ENCODE measurements around the gene NRXN2. TPM values are rescaled to one million over a fixed set of nuclear protein-coding genes. Genes with fewer than 3 reads are reported as not detected.
A peak's percentile ranks its signal among the peaks of the same experiment; 100 is the strongest.

NRXN2 gene
- polyA plus RNA-seq, 1 of the 3 experiments (the other 2 are of a cell fraction): 0.15 TPM

DNA sequence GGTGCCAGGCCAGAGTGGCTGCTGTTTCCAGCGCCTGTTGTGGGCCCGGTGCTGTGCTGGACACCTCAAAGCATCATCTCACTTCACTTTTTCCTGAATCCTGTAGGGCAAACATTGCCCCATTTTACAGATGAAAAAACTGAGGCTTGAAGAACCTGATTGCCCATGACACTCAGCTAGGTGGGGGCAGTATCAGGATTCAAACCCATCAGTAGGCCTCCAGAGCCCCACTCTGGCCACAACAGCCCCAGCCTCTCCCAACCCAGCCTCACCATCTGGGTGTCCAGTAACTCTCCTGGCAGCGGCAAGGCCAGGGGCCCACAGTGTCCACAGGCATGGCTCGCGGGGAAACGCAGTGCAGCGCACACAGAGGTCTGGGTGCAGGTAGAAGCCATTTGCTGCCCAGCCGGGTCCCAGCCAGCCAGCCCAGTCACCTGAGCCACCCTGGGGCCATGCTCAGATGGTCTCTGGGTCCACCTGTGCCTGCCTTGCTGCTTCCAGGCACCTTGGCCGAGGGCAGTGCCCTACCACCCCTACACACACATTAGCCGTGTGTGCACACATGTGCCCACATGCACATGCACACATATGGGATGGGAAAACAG is 120.4 kb downstream of the NRXN2 start:
- POLR2A ChIA-PET: no interaction called here

DNA sequence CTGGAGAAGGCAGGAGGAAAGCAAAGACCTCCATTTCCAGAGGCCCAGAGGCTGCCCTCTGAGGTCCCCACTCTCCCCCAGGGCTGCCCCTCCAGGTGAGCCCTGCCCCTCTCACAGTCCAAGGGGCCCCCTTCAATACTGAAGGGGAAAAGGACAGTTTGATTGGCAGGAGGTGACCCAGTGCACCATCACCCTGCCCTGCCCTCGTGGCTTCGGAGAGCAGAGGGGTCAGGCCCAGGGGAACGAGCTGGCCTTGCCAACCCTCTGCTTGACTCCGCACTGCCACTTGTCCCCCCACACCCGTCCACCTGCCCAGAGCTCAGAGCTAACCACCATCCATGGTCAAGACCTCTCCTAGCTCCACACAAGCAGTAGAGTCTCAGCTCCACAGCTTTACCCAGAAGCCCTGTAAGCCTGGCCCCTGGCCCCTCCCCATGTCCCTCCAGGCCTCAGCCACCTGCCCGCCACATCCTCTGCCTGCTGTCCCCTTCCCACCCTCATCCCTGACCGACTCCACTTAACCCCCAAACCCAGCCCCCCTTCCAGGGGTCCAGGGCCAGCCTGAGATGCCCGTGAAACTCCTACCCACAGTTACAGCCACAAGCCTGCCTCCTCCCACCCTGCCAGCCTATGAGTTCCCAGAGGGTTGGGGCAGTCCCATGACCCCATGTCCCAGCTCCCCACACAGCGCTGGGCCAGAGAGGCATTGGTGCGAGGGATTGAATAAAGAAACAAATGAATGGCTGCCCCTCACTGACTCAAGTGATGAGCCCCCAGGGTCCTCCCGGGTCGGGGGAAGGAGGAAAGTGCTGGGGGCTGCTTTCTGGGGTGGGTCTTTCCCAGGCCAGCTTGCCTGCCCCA is 121.2 kb downstream of the NRXN2 start:
- peak; percentile 41 for DNase-seq
- no peaks in the 10 kb centered on the region for H3K36me3 ChIP-seq (replicated peaks in 1 of 2; ENCODE audit: control insufficient read depth in 1 of 2, insufficient read depth in 2 of 2, low read length in 1 of 2)
- H3K4me3 ChIP-seq (ENCODE audit: low read depth in 2 of 2, low read length in 1 of 2): no peak overlapping the region
- no peak overlapping the region for H3K27ac ChIP-seq (ENCODE audit: low read depth in 2 of 2, low read length in 1 of 2)
- no peak overlapping the region for H2AFZ ChIP-seq (ENCODE audit: low read depth)
- no peaks in the 10 kb centered on the region for H3K9me3 ChIP-seq
- no peaks in the 10 kb centered on the region for H4K20me1 ChIP-seq (ENCODE audit: insufficient read depth)
- no peak overlapping the region for H3K9ac ChIP-seq
- no peaks in the 10 kb centered on the region for H3K9me2 ChIP-seq
- ChIA-PET CTCF (interaction anchor here (0.7 to 1.7 kb wide), 2 partner anchors 47 to 65 kb away, joined by 3 to 5 read pairs; no protein-coding TSS in a partner anchor), POLR2A (no interaction called here)
- H3K79me2 ChIP-seq (ENCODE audit: insufficient read depth): no peaks in the 10 kb centered on the region
- H3K4me1 ChIP-seq (ENCODE audit: control insufficient read depth in 1 of 2, insufficient read depth in 2 of 2, low read depth in 1 of 2, low read length in 1 of 2): no peaks in the 10 kb centered on the region; a peak in 1 of 4 replicates
- TF ChIP-seq CHD2 (IDR thresholded peaks at IDR 0.05; ENCODE audit: low read length, partially characterized antibody) (no peak), SIN3A (IDR thresholded peaks at IDR 0.05; ENCODE audit: borderline replicate concordance, low read depth, low read length) (no peak), JUND (IDR thresholded peaks at IDR 0.05) (no peak), FOXJ3 (CRISPR knock-in tag; IDR thresholded peaks at IDR 0.05) (no peak), FOSL2 (IDR thresholded peaks at IDR 0.05; ENCODE audit: borderline replicate concordance, low read depth) (no peak), MEF2A (IDR thresholded peaks at IDR 0.05; ENCODE audit: borderline replicate concordance, low read depth) (no peak), TAF1 (IDR thresholded peaks at IDR 0.05; ENCODE audit: borderline replicate concordance, low read depth, low read length) (no peak), YY1 (IDR thresholded peaks at IDR 0.05; ENCODE audit: low read depth) (no peak), TCF12 (IDR thresholded peaks at IDR 0.05) (no peak)
- TF ChIP-seq, protein P1, sequence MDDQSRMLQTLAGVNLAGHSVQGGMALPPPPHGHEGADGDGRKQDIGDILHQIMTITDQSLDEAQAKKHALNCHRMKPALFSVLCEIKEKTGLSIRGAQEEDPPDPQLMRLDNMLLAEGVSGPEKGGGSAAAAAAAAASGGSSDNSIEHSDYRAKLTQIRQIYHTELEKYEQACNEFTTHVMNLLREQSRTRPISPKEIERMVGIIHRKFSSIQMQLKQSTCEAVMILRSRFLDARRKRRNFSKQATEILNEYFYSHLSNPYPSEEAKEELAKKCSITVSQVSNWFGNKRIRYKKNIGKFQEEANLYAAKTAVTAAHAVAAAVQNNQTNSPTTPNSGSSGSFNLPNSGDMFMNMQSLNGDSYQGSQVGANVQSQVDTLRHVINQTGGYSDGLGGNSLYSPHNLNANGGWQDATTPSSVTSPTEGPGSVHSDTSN (IDR thresholded peaks at IDR 0.05): no peak
- 0 out of 2 replicates have a peak, but pooled peaks cover 5% of the 10 kb centered on the region for H3K27me3 ChIP-seq (ENCODE audit: insufficient read depth)
- 52% methylated on average over 12 of the region's 12 CpGs for WGBS (ENCODE audit: low lambda C conversion rate)
- H3F3A ChIP-seq (replicated peaks; ENCODE audit: insufficient read depth): no peaks in the 10 kb centered on the region
- no peak overlapping the region for H3K4me2 ChIP-seq

More for the DNA sequence above, 120.4 kb downstream of the NRXN2 start:
- no peak overlapping the region for H3K9ac ChIP-seq
- H3K9me3 ChIP-seq: no peaks in the 10 kb centered on the region
- 0 out of 2 replicates have a peak, but pooled peaks cover 5% of the 10 kb centered on the region for H3K27me3 ChIP-seq (ENCODE audit: insufficient read depth)
- no peaks in the 10 kb centered on the region for H3K9me2 ChIP-seq
- H3F3A ChIP-seq (replicated peaks; ENCODE audit: insufficient read depth): no peaks in the 10 kb centered on the region
- TF ChIP-seq FOSL2 (IDR thresholded peaks at IDR 0.05; ENCODE audit: borderline replicate concordance, low read depth) (no peak), TAF1 (IDR thresholded peaks at IDR 0.05; ENCODE audit: borderline replicate concordance, low read depth, low read length) (no peak), TEAD4 (IDR thresholded peaks at IDR 0.05; ENCODE audit: borderline replicate concordance, insufficient read depth) (no peak), RCOR1 (IDR thresholded peaks at IDR 0.05; ENCODE audit: low read length) (no peak), RAD21 (IDR thresholded peaks at IDR 0.05; ENCODE audit: low read length) (no peak)
- TF ChIP-seq, protein P2, sequence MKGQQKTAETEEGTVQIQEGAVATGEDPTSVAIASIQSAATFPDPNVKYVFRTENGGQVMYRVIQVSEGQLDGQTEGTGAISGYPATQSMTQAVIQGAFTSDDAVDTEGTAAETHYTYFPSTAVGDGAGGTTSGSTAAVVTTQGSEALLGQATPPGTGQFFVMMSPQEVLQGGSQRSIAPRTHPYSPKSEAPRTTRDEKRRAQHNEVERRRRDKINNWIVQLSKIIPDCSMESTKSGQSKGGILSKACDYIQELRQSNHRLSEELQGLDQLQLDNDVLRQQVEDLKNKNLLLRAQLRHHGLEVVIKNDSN (IDR thresholded peaks at IDR 0.05; ENCODE audit: borderline replicate concordance, low read depth): no peak
- TF ChIP-seq, protein P3, sequence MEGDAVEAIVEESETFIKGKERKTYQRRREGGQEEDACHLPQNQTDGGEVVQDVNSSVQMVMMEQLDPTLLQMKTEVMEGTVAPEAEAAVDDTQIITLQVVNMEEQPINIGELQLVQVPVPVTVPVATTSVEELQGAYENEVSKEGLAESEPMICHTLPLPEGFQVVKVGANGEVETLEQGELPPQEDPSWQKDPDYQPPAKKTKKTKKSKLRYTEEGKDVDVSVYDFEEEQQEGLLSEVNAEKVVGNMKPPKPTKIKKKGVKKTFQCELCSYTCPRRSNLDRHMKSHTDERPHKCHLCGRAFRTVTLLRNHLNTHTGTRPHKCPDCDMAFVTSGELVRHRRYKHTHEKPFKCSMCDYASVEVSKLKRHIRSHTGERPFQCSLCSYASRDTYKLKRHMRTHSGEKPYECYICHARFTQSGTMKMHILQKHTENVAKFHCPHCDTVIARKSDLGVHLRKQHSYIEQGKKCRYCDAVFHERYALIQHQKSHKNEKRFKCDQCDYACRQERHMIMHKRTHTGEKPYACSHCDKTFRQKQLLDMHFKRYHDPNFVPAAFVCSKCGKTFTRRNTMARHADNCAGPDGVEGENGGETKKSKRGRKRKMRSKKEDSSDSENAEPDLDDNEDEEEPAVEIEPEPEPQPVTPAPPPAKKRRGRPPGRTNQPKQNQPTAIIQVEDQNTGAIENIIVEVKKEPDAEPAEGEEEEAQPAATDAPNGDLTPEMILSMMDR (IDR thresholded peaks at IDR 0.05): no peak
- TF ChIP-seq, protein P1 (IDR thresholded peaks at IDR 0.05): no peak
- H3K4me3 ChIP-seq (ENCODE audit: low read depth in 2 of 2, low read length in 1 of 2): no peak overlapping the region
- CTCF ChIA-PET: interaction anchor here (0.7 kb wide), 1 partner anchor 64 kb away, joined by 3 read pairs; no protein-coding TSS in a partner anchor
- H3K4me1 ChIP-seq (ENCODE audit: control insufficient read depth in 1 of 2, insufficient read depth in 2 of 2, low read depth in 1 of 2, low read length in 1 of 2): no peaks in the 10 kb centered on the region; a peak in 1 of 4 replicates
- no peaks in the 10 kb centered on the region for H3K79me2 ChIP-seq (ENCODE audit: insufficient read depth)
- H3K36me3 ChIP-seq (replicated peaks in 1 of 2; ENCODE audit: control insufficient read depth in 1 of 2, insufficient read depth in 2 of 2, low read length in 1 of 2): no peaks in the 10 kb centered on the region
- 73% methylated on average over 5 of the region's 10 CpGs for WGBS (ENCODE audit: low lambda C conversion rate)
- no peaks in the 10 kb centered on the region for H4K20me1 ChIP-seq (ENCODE audit: insufficient read depth)
- no peak overlapping the region for H2AFZ ChIP-seq (ENCODE audit: low read depth)
- H3K4me2 ChIP-seq: no peak overlapping the region
- no peak for DNase-seq
- H3K27ac ChIP-seq (ENCODE audit: low read depth in 2 of 2, low read length in 1 of 2): no peak overlapping the region; a peak in 1 of 4 replicates
